Airway epithelial cell (primary cell): ENCODE measurements around the gene ADGRG1. TPM values are rescaled to one million over a fixed set of nuclear protein-coding genes. Genes with fewer than 3 reads are reported as not detected.

Source experiments
- total RNA-seq: library from RNA; depleted of rRNA; stranded (reverse); fragments of >200 nt; gene quantifications from 2 replicates; pipeline ENCODE4 v1.2.3, GENCODE V29; 2015

The ADGRG1 gene
- 66.5 and 85.0 TPM in 2 replicates for total RNA-seq

GRCh38 chr16:57628008-57628781 is at the start of gene ADGRG1:
Gene ADGRG1 (plus strand): TSS chr16:57628630. CDS start chr16:57650288, 21,658 bp downstream.

GRCh38 chr16:57668263-57668571 is 39.8 kb downstream of the ADGRG1 start, which contains the start of gene ADGRG3:
Gene ADGRG3 (plus strand): TSS chr16:57668306. CDS start chr16:57668348, 42 bp downstream.

GRCh38 chr16:57694725-57695679 is 66.6 kb downstream of the ADGRG1 start, which contains the start of gene DRC7:
Gene DRC7 (plus strand): TSS chr16:57694806. CDS start chr16:57697950, 3,144 bp downstream.

Other genes with a start within 250 kb of the ADGRG1 start
- not detected in 2 replicates for gene CCL17, start 223.9 kb upstream of the ADGRG1 start, total RNA-seq
- 45.3 and 51.7 TPM in 2 replicates for gene CIAPIN1, start 181.2 kb upstream of the ADGRG1 start, total RNA-seq
- gene COQ9, start 181.2 kb upstream of the ADGRG1 start, total RNA-seq, result 38.3 and 48.1 TPM in 2 replicates
- 82.1 and 107 TPM in 2 replicates for gene POLR2C, start 166.0 kb upstream of the ADGRG1 start, total RNA-seq
- gene DOK4, start 142.1 kb upstream of the ADGRG1 start, total RNA-seq, result 12.7 and 14.5 TPM in 2 replicates
- gene CCDC102A, start 92.1 kb upstream of the ADGRG1 start, total RNA-seq, result 5.4 and 5.8 TPM in 2 replicates
- not detected in 2 replicates for gene ADGRG5, start 86.0 kb upstream of the ADGRG1 start, total RNA-seq
- gene ADGRG3, start 39.7 kb downstream of the ADGRG1 start, total RNA-seq, result not detected in 2 replicates
- not detected in 2 replicates for gene DRC7, start 66.2 kb downstream of the ADGRG1 start, total RNA-seq
- 27.6 and 35.7 TPM in 2 replicates for gene KATNB1, start 107.1 kb downstream of the ADGRG1 start, total RNA-seq
- gene KIFC3, start 173.9 kb downstream of the ADGRG1 start, total RNA-seq, result 28.2 and 41.1 TPM in 2 replicates